ENCODE measurements around the gene PAXIP1.

The PAXIP1 gene

DNA sequence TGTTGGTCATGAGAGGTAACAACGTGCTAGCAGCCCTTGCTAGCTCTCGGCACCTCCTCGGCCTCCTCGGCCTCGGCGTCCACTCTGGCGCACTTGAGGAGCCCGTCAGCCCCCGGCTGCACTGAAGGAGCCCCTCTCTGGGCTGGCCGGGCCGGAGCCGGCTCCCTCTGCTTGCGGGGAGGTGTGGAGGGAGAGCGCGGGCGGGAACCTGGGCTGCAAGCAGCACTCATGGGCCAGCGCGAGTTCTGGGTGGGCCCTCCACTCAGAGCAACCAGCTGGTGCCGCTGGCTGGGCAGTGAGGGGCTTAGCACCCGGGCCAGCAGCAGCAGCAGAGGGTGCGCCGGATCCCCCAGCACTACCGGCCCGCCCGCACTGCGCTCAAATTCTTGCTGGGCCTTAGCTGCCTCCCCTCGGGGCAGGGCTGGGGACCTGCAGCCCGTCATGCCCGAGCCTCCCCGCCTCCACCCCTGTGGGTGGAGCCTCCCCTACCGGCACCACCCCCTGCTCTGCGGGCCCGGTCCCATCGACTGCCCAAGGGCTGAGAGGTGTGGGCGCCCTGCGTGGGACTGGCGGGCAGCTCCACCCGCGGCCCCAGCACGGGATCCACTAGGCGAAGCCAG lies 96.1 kb downstream of the PAXIP1 start:
- TF ChIP-seq, protein P1, sequence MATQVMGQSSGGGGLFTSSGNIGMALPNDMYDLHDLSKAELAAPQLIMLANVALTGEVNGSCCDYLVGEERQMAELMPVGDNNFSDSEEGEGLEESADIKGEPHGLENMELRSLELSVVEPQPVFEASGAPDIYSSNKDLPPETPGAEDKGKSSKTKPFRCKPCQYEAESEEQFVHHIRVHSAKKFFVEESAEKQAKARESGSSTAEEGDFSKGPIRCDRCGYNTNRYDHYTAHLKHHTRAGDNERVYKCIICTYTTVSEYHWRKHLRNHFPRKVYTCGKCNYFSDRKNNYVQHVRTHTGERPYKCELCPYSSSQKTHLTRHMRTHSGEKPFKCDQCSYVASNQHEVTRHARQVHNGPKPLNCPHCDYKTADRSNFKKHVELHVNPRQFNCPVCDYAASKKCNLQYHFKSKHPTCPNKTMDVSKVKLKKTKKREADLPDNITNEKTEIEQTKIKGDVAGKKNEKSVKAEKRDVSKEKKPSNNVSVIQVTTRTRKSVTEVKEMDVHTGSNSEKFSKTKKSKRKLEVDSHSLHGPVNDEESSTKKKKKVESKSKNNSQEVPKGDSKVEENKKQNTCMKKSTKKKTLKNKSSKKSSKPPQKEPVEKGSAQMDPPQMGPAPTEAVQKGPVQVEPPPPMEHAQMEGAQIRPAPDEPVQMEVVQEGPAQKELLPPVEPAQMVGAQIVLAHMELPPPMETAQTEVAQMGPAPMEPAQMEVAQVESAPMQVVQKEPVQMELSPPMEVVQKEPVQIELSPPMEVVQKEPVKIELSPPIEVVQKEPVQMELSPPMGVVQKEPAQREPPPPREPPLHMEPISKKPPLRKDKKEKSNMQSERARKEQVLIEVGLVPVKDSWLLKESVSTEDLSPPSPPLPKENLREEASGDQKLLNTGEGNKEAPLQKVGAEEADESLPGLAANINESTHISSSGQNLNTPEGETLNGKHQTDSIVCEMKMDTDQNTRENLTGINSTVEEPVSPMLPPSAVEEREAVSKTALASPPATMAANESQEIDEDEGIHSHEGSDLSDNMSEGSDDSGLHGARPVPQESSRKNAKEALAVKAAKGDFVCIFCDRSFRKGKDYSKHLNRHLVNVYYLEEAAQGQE (IDR thresholded peaks at IDR 0.05; ENCODE audit: insufficient read depth in 1 of 2, low read depth in 2 of 2, low read length in 2 of 2): no peak
- no peak for TF ChIP-seq POLR2AphosphoS5 (IDR thresholded peaks at IDR 0.05; ENCODE audit: low read depth, low read length)
- TF ChIP-seq TAF1 (IDR thresholded peaks at IDR 0.05; ENCODE audit: borderline replicate concordance, insufficient read depth, low read length): no peak
- no peak for TF ChIP-seq SIN3A (IDR thresholded peaks at IDR 0.05; ENCODE audit: borderline replicate concordance, insufficient read depth, low read length)
- TF ChIP-seq FOXP2 (optimal IDR thresholded peaks at IDR 0.05; ENCODE audit: borderline replicate concordance, extremely low read depth, extremely low read length, insufficient read depth): no peak

DNA sequence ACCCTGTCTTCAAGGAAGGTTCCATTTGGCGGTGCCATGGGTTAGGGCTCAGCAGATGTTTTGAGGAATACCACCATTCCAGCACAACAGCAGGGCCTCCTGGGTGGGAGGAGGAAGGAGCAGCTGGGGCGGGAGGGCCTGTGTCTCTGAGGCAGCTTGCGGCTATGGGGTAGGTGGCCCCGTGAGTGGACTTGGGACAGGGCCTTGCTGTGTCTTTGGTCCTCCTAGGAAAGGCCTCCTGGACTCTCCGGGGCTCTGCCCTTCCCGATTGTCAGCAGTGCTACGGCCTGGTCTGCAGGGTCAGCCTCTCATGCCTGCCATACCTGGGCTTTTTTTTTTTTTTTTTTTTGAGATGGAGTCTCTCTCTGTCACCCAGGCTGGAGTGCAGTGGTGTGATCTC lies 96.7 kb downstream of the PAXIP1 start:
- TF ChIP-seq TAF1 (IDR thresholded peaks at IDR 0.05; ENCODE audit: borderline replicate concordance, insufficient read depth, low read length): no peak
- TF ChIP-seq POLR2AphosphoS5 (IDR thresholded peaks at IDR 0.05; ENCODE audit: low read depth, low read length): no peak
- TF ChIP-seq, protein P1 (IDR thresholded peaks at IDR 0.05; ENCODE audit: insufficient read depth in 1 of 2, low read depth in 2 of 2, low read length in 2 of 2): no peak
- TF ChIP-seq SIN3A (IDR thresholded peaks at IDR 0.05; ENCODE audit: borderline replicate concordance, insufficient read depth, low read length): no peak
- TF ChIP-seq FOXP2 (optimal IDR thresholded peaks at IDR 0.05; ENCODE audit: borderline replicate concordance, extremely low read depth, extremely low read length, insufficient read depth): no peak

DNA sequence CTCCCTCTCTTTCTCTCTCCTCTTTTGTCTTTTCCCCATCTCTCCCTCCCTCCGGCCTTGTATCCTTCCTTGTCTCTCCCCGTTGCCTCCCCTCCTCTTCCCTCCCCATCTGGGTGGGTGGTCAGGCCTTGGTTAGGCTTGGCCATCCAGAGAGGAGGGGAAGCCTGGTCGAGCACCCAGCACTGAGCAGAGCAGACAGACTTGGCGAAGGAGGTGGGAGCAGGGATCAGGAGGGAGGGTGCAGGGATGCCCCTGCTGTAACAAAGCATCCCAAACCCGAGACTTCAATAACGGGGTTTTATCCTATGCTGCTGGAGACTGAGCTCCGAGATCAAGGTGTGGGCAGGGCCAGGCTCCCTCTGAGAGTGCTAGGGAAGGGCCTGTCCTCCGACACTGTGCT lies 97.3 kb downstream of the PAXIP1 start:
- TF ChIP-seq SIN3A (IDR thresholded peaks at IDR 0.05; ENCODE audit: borderline replicate concordance, insufficient read depth, low read length) (no peak), TAF1 (IDR thresholded peaks at IDR 0.05; ENCODE audit: borderline replicate concordance, insufficient read depth, low read length) (no peak), POLR2AphosphoS5 (IDR thresholded peaks at IDR 0.05; ENCODE audit: low read depth, low read length) (no peak), FOXP2 (optimal IDR thresholded peaks at IDR 0.05; ENCODE audit: borderline replicate concordance, extremely low read depth, extremely low read length, insufficient read depth) (no peak)
- TF ChIP-seq, protein P1 (IDR thresholded peaks at IDR 0.05; ENCODE audit: insufficient read depth in 1 of 2, low read depth in 2 of 2, low read length in 2 of 2): no peak

DNA sequence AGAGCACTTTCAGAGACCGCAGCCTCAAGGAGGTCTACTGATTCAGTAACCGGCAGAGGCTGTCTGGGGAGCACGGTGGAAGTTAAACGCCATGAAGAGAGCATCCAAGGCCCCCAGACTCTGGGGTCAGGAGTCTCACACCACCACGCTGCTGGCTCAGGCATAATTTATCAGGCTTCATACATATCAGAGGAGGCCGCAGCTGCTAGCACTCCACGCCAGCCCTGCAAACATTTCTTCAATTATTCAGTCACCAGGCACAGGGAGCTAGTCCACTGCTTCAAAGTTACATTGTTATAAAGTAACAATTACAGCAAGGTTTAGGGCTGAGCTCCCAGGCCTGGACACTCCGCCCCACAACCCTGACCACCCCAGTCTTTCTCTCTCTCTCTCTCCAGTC lies 97.8 kb downstream of the PAXIP1 start:
- TF ChIP-seq, protein P1 (IDR thresholded peaks at IDR 0.05; ENCODE audit: insufficient read depth in 1 of 2, low read depth in 2 of 2, low read length in 2 of 2): no peak
- no peak for TF ChIP-seq TAF1 (IDR thresholded peaks at IDR 0.05; ENCODE audit: borderline replicate concordance, insufficient read depth, low read length)
- no peak for TF ChIP-seq FOXP2 (optimal IDR thresholded peaks at IDR 0.05; ENCODE audit: borderline replicate concordance, extremely low read depth, extremely low read length, insufficient read depth)
- TF ChIP-seq POLR2AphosphoS5 (IDR thresholded peaks at IDR 0.05; ENCODE audit: low read depth, low read length): no peak
- no peak for TF ChIP-seq SIN3A (IDR thresholded peaks at IDR 0.05; ENCODE audit: borderline replicate concordance, insufficient read depth, low read length)

All from PFSK-1 (cell line).